Thyroid gland (tissue), 4 donors: Measurements from ENCODE around the gene FBXL17.

Experiments used
- POLR2A ChIP-seq, 2 donors: fragments of 450-650 bp; IDR thresholded peaks; one replicate each; pipeline ENCODE4 v1.6.1; 2017; ENCODE audit warnings: antibody characterized with exemption in 2 of 2, mild to moderate bottlenecking in 2 of 2, moderate library complexity in 1 of 2
- TF ChIP-seq, protein P1 (sequence below), 6 experiments: fragments of 200-600 bp in 3 of 6; fragments of 450-650 bp in 3 of 6; sonication (generic) in 3 of 6; IDR thresholded peaks; one replicate each; pipeline ENCODE4 v1.5.1; 2016 to 2019; ENCODE audit warnings: antibody characterized with exemption in 6 of 6, mild to moderate bottlenecking in 2 of 6, inconsistent platforms in 1 of 6, moderate library complexity in 1 of 6

DNA sequence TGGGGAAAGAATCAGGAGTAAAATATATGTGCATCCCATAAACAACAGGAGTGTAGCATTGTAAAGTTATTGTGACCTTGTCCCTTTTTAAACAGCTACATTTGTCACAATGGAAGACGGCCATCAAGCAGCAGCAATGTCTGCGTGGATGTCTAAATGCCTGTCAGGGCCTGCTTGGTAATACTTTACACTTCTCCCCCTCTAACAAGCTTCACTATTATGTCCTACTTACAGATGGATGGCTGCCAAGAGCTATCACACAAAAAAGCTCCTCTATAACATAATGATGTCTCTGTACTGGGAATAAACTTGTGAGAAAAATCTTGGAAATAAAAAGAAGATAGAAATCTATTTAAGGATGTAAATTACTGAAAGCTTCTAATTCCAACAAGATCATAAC is 213.0 kb downstream of the FBXL17 start:
- TF ChIP-seq, protein P1, sequence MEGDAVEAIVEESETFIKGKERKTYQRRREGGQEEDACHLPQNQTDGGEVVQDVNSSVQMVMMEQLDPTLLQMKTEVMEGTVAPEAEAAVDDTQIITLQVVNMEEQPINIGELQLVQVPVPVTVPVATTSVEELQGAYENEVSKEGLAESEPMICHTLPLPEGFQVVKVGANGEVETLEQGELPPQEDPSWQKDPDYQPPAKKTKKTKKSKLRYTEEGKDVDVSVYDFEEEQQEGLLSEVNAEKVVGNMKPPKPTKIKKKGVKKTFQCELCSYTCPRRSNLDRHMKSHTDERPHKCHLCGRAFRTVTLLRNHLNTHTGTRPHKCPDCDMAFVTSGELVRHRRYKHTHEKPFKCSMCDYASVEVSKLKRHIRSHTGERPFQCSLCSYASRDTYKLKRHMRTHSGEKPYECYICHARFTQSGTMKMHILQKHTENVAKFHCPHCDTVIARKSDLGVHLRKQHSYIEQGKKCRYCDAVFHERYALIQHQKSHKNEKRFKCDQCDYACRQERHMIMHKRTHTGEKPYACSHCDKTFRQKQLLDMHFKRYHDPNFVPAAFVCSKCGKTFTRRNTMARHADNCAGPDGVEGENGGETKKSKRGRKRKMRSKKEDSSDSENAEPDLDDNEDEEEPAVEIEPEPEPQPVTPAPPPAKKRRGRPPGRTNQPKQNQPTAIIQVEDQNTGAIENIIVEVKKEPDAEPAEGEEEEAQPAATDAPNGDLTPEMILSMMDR (IDR thresholded peaks at IDR 0.05), result no peak
- TF ChIP-seq POLR2A (IDR thresholded peaks at IDR 0.05), result no peak
